ENCODE data around the gene UBA3. TPM values are rescaled to one million over a fixed set of nuclear protein-coding genes. Genes with fewer than 3 reads are reported as not detected.

UBA3 gene
- total RNA-seq, 2 donors from 2014 or later, result 36.1 to 69.4 TPM

GRCh38 chr3:69104586-69104985 is 24.4 kb upstream of the UBA3 start:
- no peaks in the 10 kb centered on the region for H3K27me3 ChIP-seq (replicated peaks; ENCODE audit: insufficient read depth)
- H3K4me1 ChIP-seq (ENCODE audit: control insufficient read depth in 1 of 2, low read depth in 2 of 2), result peaks cover 0 to 37% of the 10 kb centered on the region in 2 donors
- no peak overlapping the region for H3K27ac ChIP-seq
- no peak overlapping the region for H3K4me3 ChIP-seq
- ATAC-seq (ENCODE audit: insufficient number of reproducible peaks, low FRiP score, low read depth) (no peak), DNase-seq (ENCODE audit: low spot score) (no peak)
- no peaks in the 10 kb centered on the region for H3K9me3 ChIP-seq
- TF ChIP-seq, protein P1, sequence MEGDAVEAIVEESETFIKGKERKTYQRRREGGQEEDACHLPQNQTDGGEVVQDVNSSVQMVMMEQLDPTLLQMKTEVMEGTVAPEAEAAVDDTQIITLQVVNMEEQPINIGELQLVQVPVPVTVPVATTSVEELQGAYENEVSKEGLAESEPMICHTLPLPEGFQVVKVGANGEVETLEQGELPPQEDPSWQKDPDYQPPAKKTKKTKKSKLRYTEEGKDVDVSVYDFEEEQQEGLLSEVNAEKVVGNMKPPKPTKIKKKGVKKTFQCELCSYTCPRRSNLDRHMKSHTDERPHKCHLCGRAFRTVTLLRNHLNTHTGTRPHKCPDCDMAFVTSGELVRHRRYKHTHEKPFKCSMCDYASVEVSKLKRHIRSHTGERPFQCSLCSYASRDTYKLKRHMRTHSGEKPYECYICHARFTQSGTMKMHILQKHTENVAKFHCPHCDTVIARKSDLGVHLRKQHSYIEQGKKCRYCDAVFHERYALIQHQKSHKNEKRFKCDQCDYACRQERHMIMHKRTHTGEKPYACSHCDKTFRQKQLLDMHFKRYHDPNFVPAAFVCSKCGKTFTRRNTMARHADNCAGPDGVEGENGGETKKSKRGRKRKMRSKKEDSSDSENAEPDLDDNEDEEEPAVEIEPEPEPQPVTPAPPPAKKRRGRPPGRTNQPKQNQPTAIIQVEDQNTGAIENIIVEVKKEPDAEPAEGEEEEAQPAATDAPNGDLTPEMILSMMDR (IDR thresholded peaks at IDR 0.05), result no peak
- H3K36me3 ChIP-seq, result peaks cover 14% of the 10 kb centered on the region

- TF ChIP-seq, protein P1 (IDR thresholded peaks at IDR 0.05), result no peak
- Histone ChIP-seq H3K27ac (no peak overlapping the region), H3K27me3 (replicated peaks; ENCODE audit: insufficient read depth) (no peaks in the 10 kb centered on the region), H3K4me1 (ENCODE audit: control insufficient read depth in 1 of 2, low read depth in 2 of 2) (peaks cover 6 to 39% of the 10 kb centered on the region in 2 donors), H3K4me3 (no peak overlapping the region), H3K36me3 (peaks cover 14% of the 10 kb centered on the region), H3K9me3 (no peaks in the 10 kb centered on the region)
- ATAC-seq (ENCODE audit: insufficient number of reproducible peaks, low FRiP score, low read depth) (no peak), DNase-seq (ENCODE audit: low spot score) (no peak)
Measured at GRCh38 chr3:69103123-69103522, 23.0 kb upstream of the UBA3 start.

- TF ChIP-seq, protein P1 (IDR thresholded peaks at IDR 0.05), result no peak
- ATAC-seq (ENCODE audit: insufficient number of reproducible peaks, low FRiP score, low read depth) (no peak), DNase-seq (ENCODE audit: low spot score) (no peak)
- no peaks in the 10 kb centered on the region for H3K27me3 ChIP-seq (replicated peaks; ENCODE audit: insufficient read depth)
- peaks cover 14% of the 10 kb centered on the region for H3K36me3 ChIP-seq
- peaks cover 11 to 45% of the 10 kb centered on the region in 2 donors for H3K4me1 ChIP-seq (ENCODE audit: control insufficient read depth in 1 of 2, low read depth in 2 of 2)
- H3K9me3 ChIP-seq, result no peaks in the 10 kb centered on the region
- no peak overlapping the region for H3K27ac ChIP-seq
- no peak overlapping the region for H3K4me3 ChIP-seq
Measured at GRCh38 chr3:69102384-69102783, 22.2 kb upstream of the UBA3 start.

DNA sequence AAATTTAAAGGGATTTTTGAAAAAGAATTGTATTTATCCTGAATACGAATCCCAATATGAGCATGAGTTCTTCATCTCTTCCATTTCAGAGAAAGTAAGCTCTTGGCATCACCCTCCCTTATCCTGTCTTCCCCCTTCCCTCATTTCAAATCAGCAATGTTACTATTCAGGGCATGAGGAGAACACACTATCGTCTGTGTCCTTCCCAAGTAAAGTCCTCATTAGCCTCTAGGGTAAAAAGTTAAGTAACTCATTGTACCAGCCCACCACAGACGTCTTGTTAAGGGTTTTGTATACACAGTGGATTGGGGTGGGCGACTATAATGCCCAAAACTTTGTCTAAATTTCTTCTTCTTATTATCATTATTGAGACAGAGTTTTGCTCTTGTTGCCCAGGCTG is 19.4 kb upstream of the UBA3 start:
- TF ChIP-seq, protein P1 (IDR thresholded peaks at IDR 0.05), result no peak
- H3K4me1 ChIP-seq (ENCODE audit: control insufficient read depth in 1 of 2, low read depth in 2 of 2), result peaks cover 39 to 56% of the 10 kb centered on the region in 2 donors
- no peaks in the 10 kb centered on the region for H3K9me3 ChIP-seq
- DNase-seq (ENCODE audit: low spot score), result no peak
- no peak overlapping the region for H3K4me3 ChIP-seq
- H3K27ac ChIP-seq, result peak overlapping the region in 1 of 2 donors; percentile 9
- H3K27me3 ChIP-seq (replicated peaks; ENCODE audit: insufficient read depth), result no peaks in the 10 kb centered on the region
- peaks cover 10% of the 10 kb centered on the region for H3K36me3 ChIP-seq
- no peak for ATAC-seq (ENCODE audit: insufficient number of reproducible peaks, low FRiP score, low read depth)

DNA sequence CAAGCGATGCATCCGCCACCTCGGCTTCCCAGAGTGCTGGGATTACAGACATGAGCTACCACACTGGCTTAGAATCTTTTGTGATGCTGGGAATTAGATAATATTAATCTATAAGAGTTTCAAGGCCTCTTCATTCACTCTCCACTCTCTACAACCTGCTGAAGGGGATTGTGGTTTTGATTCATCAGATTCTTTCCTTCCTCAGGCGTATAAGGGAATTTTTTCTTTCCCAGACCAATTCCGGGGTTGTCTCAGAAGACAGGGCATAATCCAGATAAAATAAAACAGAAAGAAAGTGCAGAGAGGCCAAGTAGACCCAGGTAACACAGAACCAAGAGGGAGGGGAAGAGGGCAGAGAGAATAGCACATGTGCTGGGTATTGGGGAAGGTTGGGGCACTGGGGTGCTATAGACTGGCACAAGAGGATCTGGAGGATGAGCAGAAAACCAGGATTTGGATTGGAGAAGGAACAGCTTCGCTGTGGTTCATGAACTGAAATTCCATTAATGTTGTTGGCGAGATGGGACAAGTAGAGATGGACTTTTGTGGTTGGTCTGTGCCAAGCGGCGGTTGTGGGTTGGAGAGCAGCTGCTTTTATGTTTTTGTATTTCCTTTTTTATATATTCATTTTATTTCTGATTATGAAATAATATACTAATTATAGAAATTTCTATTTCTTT is 17.4 kb upstream of the UBA3 start:
- Histone ChIP-seq H3K4me1 (ENCODE audit: control insufficient read depth in 1 of 2, low read depth in 2 of 2) (peaks cover 59 to 76% of the 10 kb centered on the region in 2 donors), H3K9me3 (no peaks in the 10 kb centered on the region), H3K27ac (peak overlapping the region; percentile 62 to 71), H3K4me3 (no peak overlapping the region), H3K27me3 (replicated peaks; ENCODE audit: insufficient read depth) (no peaks in the 10 kb centered on the region), H3K36me3 (peaks cover 6% of the 10 kb centered on the region)
- DNase-seq (ENCODE audit: low spot score) (no peak), ATAC-seq (ENCODE audit: insufficient number of reproducible peaks, low FRiP score, low read depth) (no peak)
- TF ChIP-seq, protein P1 (IDR thresholded peaks at IDR 0.05), result no peak
